Measurements from ENCODE around the gene CDC45. TPM values are rescaled to one million over a fixed set of nuclear protein-coding genes. Genes with fewer than 3 reads are reported as not detected.
"Not testable (repeated sequence)": the region's sequence is repeated elsewhere in the genome, so short reads cannot be mapped to it uniquely, and the experiment has no call there.

Gene CDC45
- total and polyA plus RNA-seq, 11 donors, result 0.15 to 3.1 (median 0.32) TPM; not detected in 4

- intact Hi-C loops (cut with DNase I), result loop anchor here in 5 of 10 donors (5.0 to 10.0 kb wide), 4 partner anchors 37 to 258 kb away; partner anchors contain the start of genes CDC45 (in 3 of the 5), UFD1 (in 3 of the 5), CLTCL1 (in 1 of the 5) and SLC25A1 (in 1 of the 5)
- Histone ChIP-seq H3K4me3 (no peak overlapping the region), H3K27me3 (no peaks in the 10 kb centered on the region), H3K27ac (no peak overlapping the region), H3K36me3 (peaks cover 0 to 51% (median 36%) of the 10 kb centered on the region in 9 donors), H3K4me1 (peaks cover 4 to 34% (median 18%) of the 10 kb centered on the region in 12 donors), H3K9me3 (no peaks in the 10 kb centered on the region)
- TF ChIP-seq CTCF (IDR thresholded peaks at IDR 0.05) (no peak), POLR2A (IDR thresholded peaks at IDR 0.05) (no peak)
- DNase-seq (no peak), ATAC-seq (no peak)
- 69 to 81% (median 75%) methylated on average over 2 of the region's 2 CpGs for WGBS, 4 donors
Measured at GRCh38 chr22:19434829-19435580, 44.7 kb upstream of the CDC45 start.

DNA sequence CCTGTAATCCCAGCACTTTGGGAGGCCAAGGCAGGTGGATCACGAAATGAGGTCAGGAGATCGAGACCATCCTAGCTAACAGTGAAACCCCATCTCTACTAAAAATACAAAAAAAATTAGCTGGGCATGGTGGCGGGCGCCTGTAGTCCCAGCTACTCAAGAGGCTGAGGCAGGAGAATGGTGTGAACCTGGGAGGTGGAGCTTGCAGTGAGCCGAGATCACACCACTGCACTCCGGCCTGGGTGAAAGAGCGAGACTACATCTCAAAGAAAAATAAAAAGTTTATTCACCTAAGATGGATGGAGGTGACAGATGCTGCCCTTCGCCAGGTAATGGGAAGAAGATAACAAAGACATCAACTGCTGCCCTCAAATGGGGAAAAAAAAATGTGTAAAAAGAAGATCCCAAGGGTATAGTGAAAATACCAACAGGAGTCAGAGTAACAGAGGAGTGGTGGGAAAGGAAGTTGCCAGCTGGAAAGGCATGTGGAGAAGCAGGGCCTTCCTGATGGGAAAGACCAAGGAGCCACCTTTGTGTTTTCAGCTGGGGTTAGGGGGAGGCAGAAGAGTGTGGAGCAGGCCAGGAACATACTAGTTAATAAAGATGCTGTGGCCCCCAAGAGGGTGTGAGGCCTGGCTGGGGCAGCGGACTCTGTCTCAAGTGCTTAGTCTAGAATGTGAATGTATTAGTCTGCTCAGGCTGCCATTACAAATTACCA, 43.1 kb upstream of the CDC45 start:
- not testable (repeated sequence) for DNase-seq, H3K9me3 ChIP-seq, H3K4me3 ChIP-seq, ATAC-seq, H3K27me3 ChIP-seq, H3K27ac ChIP-seq
- intact Hi-C loops (cut with DNase I), result loop anchor here in 1 of 10 donors (5.0 to 10.0 kb wide), 2 partner anchors 36 to 142 kb away; partner anchors contain the start of gene CLTCL1
- H3K4me1 ChIP-seq, result peaks cover 3 to 28% (median 12%) of the 10 kb centered on the region in 12 donors
- H3K36me3 ChIP-seq, result peaks cover 0 to 64% (median 40%) of the 10 kb centered on the region in 9 donors
- 90 to 95% (median 92%) methylated on average over 9 of the region's 9 CpGs for WGBS, 4 donors

- Histone ChIP-seq H3K4me1 (peaks cover 2 to 32% (median 11%) of the 10 kb centered on the region in 12 donors), H3K4me3 (no peak overlapping the region), H3K36me3 (peaks cover 0 to 71% (median 44%) of the 10 kb centered on the region in 9 donors), H3K9me3 (no peaks in the 10 kb centered on the region), H3K27me3 (no peaks in the 10 kb centered on the region), H3K27ac (no peak overlapping the region)
- TF ChIP-seq CTCF (IDR thresholded peaks at IDR 0.05) (no peak), POLR2A (IDR thresholded peaks at IDR 0.05) (no peak)
- 88 to 96% (median 92%) methylated on average over 7 of the region's 7 CpGs for WGBS, 4 donors
- DNase-seq (no peak), ATAC-seq (no peak)
- intact Hi-C loops (cut with DNase I), result loop anchor here in 1 of 10 donors (5.0 to 10.0 kb wide), 2 partner anchors 34 to 143 kb away; partner anchors contain the start of gene CLTCL1
Measured at GRCh38 chr22:19438298-19438697, 41.4 kb upstream of the CDC45 start.

DNA sequence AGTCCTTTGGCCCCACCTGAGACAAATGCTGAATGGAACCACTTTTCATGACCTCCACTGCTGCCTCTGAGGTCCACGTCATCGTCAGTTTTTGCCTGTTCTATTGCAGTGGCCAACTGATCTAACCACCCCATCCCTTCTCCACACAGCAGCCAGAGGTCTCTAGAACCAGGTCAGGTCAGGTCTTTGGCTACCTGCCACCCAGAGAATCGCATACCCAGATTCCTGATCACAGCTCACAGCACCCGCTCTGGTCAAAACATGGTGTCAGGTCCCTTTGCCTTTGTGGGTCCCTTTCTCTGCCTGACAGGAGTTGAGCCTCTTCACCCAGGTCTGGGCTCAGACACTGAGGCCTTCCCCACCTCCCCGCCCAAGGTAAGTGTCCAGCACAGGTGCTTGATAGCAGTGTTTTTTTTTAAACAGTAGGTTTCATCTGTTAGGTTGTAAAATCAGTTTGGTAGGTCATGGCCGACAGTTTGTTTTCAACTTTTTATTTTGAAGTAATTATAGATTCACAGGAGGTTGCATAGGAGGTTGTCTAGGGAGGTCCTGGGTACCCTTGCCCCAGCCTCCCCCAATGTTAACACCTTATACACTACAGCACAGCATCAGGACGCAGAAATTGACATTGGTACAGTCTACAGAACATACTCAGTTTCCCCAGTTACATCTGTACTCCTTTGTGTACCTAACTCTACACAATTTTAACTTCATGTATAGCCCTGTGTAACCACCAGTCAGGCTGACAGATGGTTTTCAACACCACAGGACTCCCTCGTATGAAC, 39.1 kb upstream of the CDC45 start:
- Histone ChIP-seq H3K9me3 (no peaks in the 10 kb centered on the region), H3K4me1 (peaks cover 4 to 47% (median 17%) of the 10 kb centered on the region in 12 donors), H3K36me3 (peaks cover 0 to 65% (median 39%) of the 10 kb centered on the region in 9 donors), H3K27ac (no peak overlapping the region), H3K4me3 (no peak overlapping the region), H3K27me3 (no peaks in the 10 kb centered on the region)
- DNase-seq (peak in 2 of 5 donors; percentile 36 to 42), ATAC-seq (peak; percentile 2 to 65 (median 44))
- intact Hi-C loops (cut with DNase I), result loop anchor here in 1 of 10 donors (10.0 kb wide), 1 partner anchor 146 kb away; the partner anchor contains the start of gene CLTCL1
- WGBS, 4 donors, result 63 to 82% (median 70%) methylated on average over 7 to 8 of the region's 8 CpGs
- no peak for TF ChIP-seq POLR2A (IDR thresholded peaks at IDR 0.05)
- TF ChIP-seq CTCF (IDR thresholded peaks at IDR 0.05), result no peak
